ENCODE results near the gene FEM1C. TPM values are rescaled to one million over a fixed set of nuclear protein-coding genes. Genes with fewer than 3 reads are reported as not detected.

The FEM1C gene
- 6.1 to 7.8 TPM (median 7.3 TPM) in 5 replicates for total RNA-seq (2022; extraction: Qiagen RNA extraction)

GRCh38 chr5:115544436-115545350, at the start of gene FEM1C:
FEM1C (minus strand) TSS chr5:115544775; CDS start chr5:115543493, 1,282 bp downstream.

Other genes starting within 250 kb of the FEM1C start
- 7.1 to 12.9 TPM (median 7.7 TPM) in 5 replicates for gene CCDC112, start 248.1 kb downstream of the FEM1C start, total RNA-seq (2022; extraction: Qiagen RNA extraction)
- gene TICAM2, start 57.7 kb upstream of the FEM1C start, total RNA-seq (2022; extraction: Qiagen RNA extraction), result 0.93 to 1.6 TPM (median 1.1 TPM) in 5 replicates
- gene TMED7, start 81.3 kb upstream of the FEM1C start, total RNA-seq (2022; extraction: Qiagen RNA extraction), result 36.9 to 66.0 TPM (median 55.1 TPM) in 5 replicates

Measured in A549 treated with Mapracorat at 1 μM for 4 hours (cell line).